WTC11 (cell line): ENCODE measurements around the gene RANBP3. TPM values are rescaled to one million over a fixed set of nuclear protein-coding genes. Genes with fewer than 3 reads are reported as not detected.

Experiments used
- ATAC-seq: fragments of 200-7000 bp; cut with Tn5 transposase; 2 replicates; pipeline ENCODE4 v1.10.0; 2021; ENCODE audit warnings: mild to moderate bottlenecking, moderate library complexity
- CTCF ChIA-PET: fragments of 300-600 bp; sonication (Branson Sonifier 250); formaldehyde crosslinking; loops from one replicate; lab custom pipeline; 2021; ENCODE audit warnings: antibody characterized with exemption; lab: Charles Lee
- POLR2A ChIA-PET: fragments of 350-600 bp; sonication (Branson Sonifier 250); formaldehyde crosslinking; loops from one replicate; lab custom pipeline; 2021; ENCODE audit warnings: antibody characterized with exemption; lab: Charles Lee
- DNase-seq: peaks from one replicate; pipeline ENCODE4 v3.0.0; 2021; ENCODE audit warnings: low spot score
- H3K27ac Mint-ChIP-seq: 2 replicates; pipeline ENCODE4 v1.8.0; 2021; ENCODE audit warnings: mixed read lengths
- H3K27me3 Mint-ChIP-seq: 2 replicates; pipeline ENCODE4 v1.8.0; 2021; ENCODE audit warnings: low read depth, mild to moderate bottlenecking, moderate library complexity, mixed read lengths
- H3K36me3 Mint-ChIP-seq: 2 replicates; pipeline ENCODE4 v1.8.0; 2021; ENCODE audit warnings: mixed read lengths
- H3K4me1 Mint-ChIP-seq: 2 replicates; pipeline ENCODE4 v1.8.0; 2022; ENCODE audit warnings: mixed read lengths
- H3K4me3 Mint-ChIP-seq: 2 replicates; pipeline ENCODE4 v1.8.0; 2021; ENCODE audit warnings: mild to moderate bottlenecking, moderate library complexity, mixed read lengths
- H3K9me3 Mint-ChIP-seq: 2 replicates; pipeline ENCODE4 v1.8.0; 2021; ENCODE audit warnings: mixed read lengths
- CBFB ChIP-seq: sonication (generic); formaldehyde crosslinking; IDR thresholded peaks from 2 replicates; pipeline ENCODE4 v1.8.1; 2022; ENCODE audit warnings: mild to moderate bottlenecking, low read depth, missing genetic modification reagents
- CREM ChIP-seq: sonication (generic); formaldehyde crosslinking; IDR thresholded peaks from 2 replicates; pipeline ENCODE4 v1.8.1; 2022; ENCODE audit warnings: mild to moderate bottlenecking, missing genetic modification reagents, moderate library complexity
- ELF4 ChIP-seq: sonication (generic); formaldehyde crosslinking; IDR thresholded peaks from 2 replicates; pipeline ENCODE4 v1.8.1; 2022; ENCODE audit warnings: low read depth, mild to moderate bottlenecking, moderate library complexity, missing genetic modification reagents
- ESRRA ChIP-seq: sonication (generic); formaldehyde crosslinking; IDR thresholded peaks from 2 replicates; pipeline ENCODE4 v1.8.1; 2022; ENCODE audit warnings: mild to moderate bottlenecking, missing genetic modification reagents, borderline replicate concordance
- ETV6 ChIP-seq: sonication (generic); formaldehyde crosslinking; IDR thresholded peaks from 2 replicates; pipeline ENCODE4 v1.8.1; 2022; ENCODE audit warnings: mild to moderate bottlenecking, missing genetic modification reagents
- FOXK1 ChIP-seq: sonication (generic); formaldehyde crosslinking; IDR thresholded peaks from 2 replicates; pipeline ENCODE4 v1.8.0; 2022; ENCODE audit warnings: mild to moderate bottlenecking, moderate library complexity, missing genetic modification reagents
- FOXP1 ChIP-seq: sonication (generic); formaldehyde crosslinking; IDR thresholded peaks from 2 replicates; pipeline ENCODE4 v1.8.0; 2022; ENCODE audit warnings: missing genetic modification reagents, mild to moderate bottlenecking, moderate library complexity, borderline replicate concordance
- NR2C2 ChIP-seq: sonication (generic); formaldehyde crosslinking; IDR thresholded peaks from 2 replicates; pipeline ENCODE4 v1.8.0; 2022; ENCODE audit warnings: mild to moderate bottlenecking, missing genetic modification reagents
- RELA ChIP-seq: sonication (generic); formaldehyde crosslinking; IDR thresholded peaks from 2 replicates; pipeline ENCODE4 v1.8.1; 2022; ENCODE audit warnings: missing genetic modification reagents, mild to moderate bottlenecking, borderline replicate concordance
- SMAD4 ChIP-seq: sonication (generic); formaldehyde crosslinking; IDR thresholded peaks from 2 replicates; pipeline ENCODE4 v1.8.0; 2022; ENCODE audit warnings: mild to moderate bottlenecking, missing genetic modification reagents
- SP1 ChIP-seq: sonication (generic); formaldehyde crosslinking; conservative IDR thresholded peaks from 2 replicates; pipeline ENCODE4 v1.8.1; 2022; ENCODE audit warnings: missing genetic modification reagents
- TCF7 ChIP-seq: sonication (generic); formaldehyde crosslinking; IDR thresholded peaks from 2 replicates; pipeline ENCODE4 v1.8.0; 2022; ENCODE audit warnings: mild to moderate bottlenecking, low read depth, missing genetic modification reagents, moderate library complexity
- TEAD1 ChIP-seq: sonication (generic); formaldehyde crosslinking; IDR thresholded peaks from 2 replicates; pipeline ENCODE4 v1.8.0; 2022; ENCODE audit warnings: mild to moderate bottlenecking, missing genetic modification reagents
- ZNF396 ChIP-seq: fragments of 250-450 bp; sonication (Bioruptor Pico); IDR thresholded peaks from 2 replicates; pipeline ENCODE4 v1.8.0; 2021; ENCODE audit warnings: mild to moderate bottlenecking, moderate library complexity, borderline replicate concordance
- ZNF671 ChIP-seq: fragments of 250-450 bp; sonication (Bioruptor Pico); IDR thresholded peaks from 2 replicates; pipeline ENCODE4 v1.8.0; 2021; ENCODE audit warnings: mild to moderate bottlenecking
- total RNA-seq: library from RNA; stranded (reverse); gene quantifications from 3 replicates; pipeline ENCODE4 v1.2.3, GENCODE V29; 2021
- TF ChIP-seq, protein P1 (sequence below): sonication (generic); formaldehyde crosslinking; IDR thresholded peaks from 2 replicates; pipeline ENCODE4 v1.8.0; 2022; ENCODE audit warnings: mild to moderate bottlenecking, missing genetic modification reagents
- TF ChIP-seq, protein P2 (sequence below): fragments of 250-450 bp; sonication (Bioruptor Pico); IDR thresholded peaks from 2 replicates; pipeline ENCODE4 v1.9.0; 2021; ENCODE audit warnings: mild to moderate bottlenecking, borderline replicate concordance
- TF ChIP-seq, protein P3 (sequence below): sonication (generic); formaldehyde crosslinking; IDR thresholded peaks from 2 replicates; pipeline ENCODE4 v1.8.1; 2023; ENCODE audit warnings: mild to moderate bottlenecking, missing genetic modification reagents, borderline replicate concordance
- TF ChIP-seq, protein P4 (sequence below): sonication (generic); formaldehyde crosslinking; IDR thresholded peaks from 2 replicates; pipeline ENCODE4 v1.8.1; 2023; ENCODE audit warnings: mild to moderate bottlenecking, missing genetic modification reagents, moderate library complexity
- TF ChIP-seq, protein P5 (sequence below): sonication (generic); formaldehyde crosslinking; IDR thresholded peaks from 2 replicates; pipeline ENCODE4 v1.8.1; 2022; ENCODE audit warnings: mild to moderate bottlenecking, moderate library complexity, missing genetic modification reagents
- TF ChIP-seq, protein P6 (sequence below): sonication (generic); formaldehyde crosslinking; IDR thresholded peaks from 2 replicates; pipeline ENCODE4 v1.8.1; 2022; ENCODE audit warnings: low read depth, mild to moderate bottlenecking, moderate library complexity, missing genetic modification reagents, borderline replicate concordance
- TF ChIP-seq, protein P7 (sequence below): sonication (generic); formaldehyde crosslinking; IDR thresholded peaks from 2 replicates; pipeline ENCODE4 v1.8.1; 2022; ENCODE audit warnings: mild to moderate bottlenecking, missing genetic modification reagents, moderate library complexity, borderline replicate concordance

RANBP3 gene
- total RNA-seq, 1 experiment from 2014 or later = 76.3 TPM

DNA sequence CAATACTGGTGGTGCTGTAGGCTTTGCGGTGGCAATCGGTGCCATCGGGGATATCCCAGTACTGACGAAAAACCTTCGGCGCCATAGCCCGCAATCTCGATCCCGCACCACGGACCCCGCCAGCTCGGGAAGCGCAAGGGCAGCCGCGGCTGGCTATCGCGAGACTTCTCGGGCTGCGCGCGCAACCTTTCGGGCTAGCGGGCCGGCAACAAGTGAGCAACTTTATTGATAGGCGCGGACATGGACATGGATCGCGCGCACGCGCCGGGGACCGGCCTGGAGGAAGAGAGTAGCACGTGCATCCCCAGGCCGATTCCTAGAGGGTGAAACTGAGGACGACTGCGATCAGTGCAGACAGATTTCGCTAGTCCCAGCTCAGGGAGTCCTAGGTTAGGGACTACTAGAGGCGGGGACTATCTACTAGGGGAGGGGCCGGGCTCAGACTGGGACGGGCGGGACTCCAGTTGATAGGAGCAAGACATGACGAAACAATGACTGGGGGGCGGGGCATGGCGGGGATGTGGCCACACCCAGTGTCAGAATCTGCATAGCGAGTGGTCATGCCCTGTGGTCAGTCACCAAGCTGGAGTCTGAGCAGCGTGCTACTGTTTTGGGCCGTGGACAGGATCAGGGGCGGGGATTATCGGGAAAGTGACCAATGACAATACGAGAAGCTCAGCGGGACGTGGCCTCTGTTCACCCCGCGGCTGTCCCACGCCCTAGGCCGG, 74.2 kb downstream of the RANBP3 start, which contains the start of gene NDUFA11:
Gene NDUFA11, minus strand, starts transcription at position 167 of the 728 bp plus-strand sequence. Its CDS starts 82 bp downstream, at position 85.
- ATAC-seq = peak; percentile 62
- peak; percentile 98 for DNase-seq
- Mint-ChIP-seq H3K27ac (peak within 1 kb of the TSS; percentile 99), H3K4me1 (peaks cover 4% of the 10 kb centered on the region), H3K9me3 (no peaks in the 10 kb centered on the region), H3K36me3 (peaks cover 11% of the 10 kb centered on the region), H3K4me3 (peak within 1 kb of the TSS; percentile 93), H3K27me3 (no peaks in the 10 kb centered on the region)
- POLR2A ChIA-PET = interaction anchor here (0.7 to 2.6 kb wide), 7 partner anchors 10 to 1166 kb away, joined by 3 to 18 read pairs (median 4); partner anchors contain the start of gene ZNF557
- CTCF ChIA-PET = interaction anchor here (0.5 to 5.3 kb wide), 18 partner anchors 13 to 315 kb away, joined by 3 to 83 read pairs (median 4); partner anchors contain the start of genes CATSPERD, DUS3L, LONP1 and NRTN
- TF ChIP-seq SMAD4 (CRISPR knock-in tag) (no peak), FOXP1 (CRISPR knock-in tag) (no peak), TEAD1 (peak; percentile 85), ETV6 (CRISPR knock-in tag) (peak; percentile 62; the same call in 1 of the 2 replicates), ZNF671 (CRISPR knock-in tag) (no peak), ESRRA (CRISPR knock-in tag) (no peak), CBFB (CRISPR knock-in tag) (no peak; the same call in 1 of the 2 replicates), NR2C2 (CRISPR knock-in tag) (no peak), ZNF396 (CRISPR knock-in tag) (no peak), CREM (CRISPR knock-in tag) (peak; percentile 29; the same call in 1 of the 2 replicates), SP1 (peak; percentile 91), FOXK1 (CRISPR knock-in tag) (peak; percentile 83), ELF4 (CRISPR knock-in tag) (no peak), TCF7 (no peak), RELA (CRISPR knock-in tag) (0 out of 2 replicates have a peak, but pooled peaks have one; percentile 80)
- TF ChIP-seq, protein P1, sequence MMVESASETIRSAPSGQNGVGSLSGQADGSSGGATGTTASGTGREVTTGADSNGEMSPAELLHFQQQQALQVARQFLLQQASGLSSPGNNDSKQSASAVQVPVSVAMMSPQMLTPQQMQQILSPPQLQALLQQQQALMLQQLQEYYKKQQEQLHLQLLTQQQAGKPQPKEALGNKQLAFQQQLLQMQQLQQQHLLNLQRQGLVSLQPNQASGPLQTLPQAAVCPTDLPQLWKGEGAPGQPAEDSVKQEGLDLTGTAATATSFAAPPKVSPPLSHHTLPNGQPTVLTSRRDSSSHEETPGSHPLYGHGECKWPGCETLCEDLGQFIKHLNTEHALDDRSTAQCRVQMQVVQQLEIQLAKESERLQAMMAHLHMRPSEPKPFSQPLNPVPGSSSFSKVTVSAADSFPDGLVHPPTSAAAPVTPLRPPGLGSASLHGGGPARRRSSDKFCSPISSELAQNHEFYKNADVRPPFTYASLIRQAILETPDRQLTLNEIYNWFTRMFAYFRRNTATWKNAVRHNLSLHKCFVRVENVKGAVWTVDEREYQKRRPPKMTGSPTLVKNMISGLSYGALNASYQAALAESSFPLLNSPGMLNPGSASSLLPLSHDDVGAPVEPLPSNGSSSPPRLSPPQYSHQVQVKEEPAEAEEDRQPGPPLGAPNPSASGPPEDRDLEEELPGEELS (CRISPR knock-in tag) = no peak; the same call in 1 of the 2 replicates
- TF ChIP-seq, protein P2, sequence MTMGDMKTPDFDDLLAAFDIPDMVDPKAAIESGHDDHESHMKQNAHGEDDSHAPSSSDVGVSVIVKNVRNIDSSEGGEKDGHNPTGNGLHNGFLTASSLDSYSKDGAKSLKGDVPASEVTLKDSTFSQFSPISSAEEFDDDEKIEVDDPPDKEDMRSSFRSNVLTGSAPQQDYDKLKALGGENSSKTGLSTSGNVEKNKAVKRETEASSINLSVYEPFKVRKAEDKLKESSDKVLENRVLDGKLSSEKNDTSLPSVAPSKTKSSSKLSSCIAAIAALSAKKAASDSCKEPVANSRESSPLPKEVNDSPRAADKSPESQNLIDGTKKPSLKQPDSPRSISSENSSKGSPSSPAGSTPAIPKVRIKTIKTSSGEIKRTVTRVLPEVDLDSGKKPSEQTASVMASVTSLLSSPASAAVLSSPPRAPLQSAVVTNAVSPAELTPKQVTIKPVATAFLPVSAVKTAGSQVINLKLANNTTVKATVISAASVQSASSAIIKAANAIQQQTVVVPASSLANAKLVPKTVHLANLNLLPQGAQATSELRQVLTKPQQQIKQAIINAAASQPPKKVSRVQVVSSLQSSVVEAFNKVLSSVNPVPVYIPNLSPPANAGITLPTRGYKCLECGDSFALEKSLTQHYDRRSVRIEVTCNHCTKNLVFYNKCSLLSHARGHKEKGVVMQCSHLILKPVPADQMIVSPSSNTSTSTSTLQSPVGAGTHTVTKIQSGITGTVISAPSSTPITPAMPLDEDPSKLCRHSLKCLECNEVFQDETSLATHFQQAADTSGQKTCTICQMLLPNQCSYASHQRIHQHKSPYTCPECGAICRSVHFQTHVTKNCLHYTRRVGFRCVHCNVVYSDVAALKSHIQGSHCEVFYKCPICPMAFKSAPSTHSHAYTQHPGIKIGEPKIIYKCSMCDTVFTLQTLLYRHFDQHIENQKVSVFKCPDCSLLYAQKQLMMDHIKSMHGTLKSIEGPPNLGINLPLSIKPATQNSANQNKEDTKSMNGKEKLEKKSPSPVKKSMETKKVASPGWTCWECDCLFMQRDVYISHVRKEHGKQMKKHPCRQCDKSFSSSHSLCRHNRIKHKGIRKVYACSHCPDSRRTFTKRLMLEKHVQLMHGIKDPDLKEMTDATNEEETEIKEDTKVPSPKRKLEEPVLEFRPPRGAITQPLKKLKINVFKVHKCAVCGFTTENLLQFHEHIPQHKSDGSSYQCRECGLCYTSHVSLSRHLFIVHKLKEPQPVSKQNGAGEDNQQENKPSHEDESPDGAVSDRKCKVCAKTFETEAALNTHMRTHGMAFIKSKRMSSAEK (CRISPR knock-in tag) = no peak
- TF ChIP-seq, protein P3, sequence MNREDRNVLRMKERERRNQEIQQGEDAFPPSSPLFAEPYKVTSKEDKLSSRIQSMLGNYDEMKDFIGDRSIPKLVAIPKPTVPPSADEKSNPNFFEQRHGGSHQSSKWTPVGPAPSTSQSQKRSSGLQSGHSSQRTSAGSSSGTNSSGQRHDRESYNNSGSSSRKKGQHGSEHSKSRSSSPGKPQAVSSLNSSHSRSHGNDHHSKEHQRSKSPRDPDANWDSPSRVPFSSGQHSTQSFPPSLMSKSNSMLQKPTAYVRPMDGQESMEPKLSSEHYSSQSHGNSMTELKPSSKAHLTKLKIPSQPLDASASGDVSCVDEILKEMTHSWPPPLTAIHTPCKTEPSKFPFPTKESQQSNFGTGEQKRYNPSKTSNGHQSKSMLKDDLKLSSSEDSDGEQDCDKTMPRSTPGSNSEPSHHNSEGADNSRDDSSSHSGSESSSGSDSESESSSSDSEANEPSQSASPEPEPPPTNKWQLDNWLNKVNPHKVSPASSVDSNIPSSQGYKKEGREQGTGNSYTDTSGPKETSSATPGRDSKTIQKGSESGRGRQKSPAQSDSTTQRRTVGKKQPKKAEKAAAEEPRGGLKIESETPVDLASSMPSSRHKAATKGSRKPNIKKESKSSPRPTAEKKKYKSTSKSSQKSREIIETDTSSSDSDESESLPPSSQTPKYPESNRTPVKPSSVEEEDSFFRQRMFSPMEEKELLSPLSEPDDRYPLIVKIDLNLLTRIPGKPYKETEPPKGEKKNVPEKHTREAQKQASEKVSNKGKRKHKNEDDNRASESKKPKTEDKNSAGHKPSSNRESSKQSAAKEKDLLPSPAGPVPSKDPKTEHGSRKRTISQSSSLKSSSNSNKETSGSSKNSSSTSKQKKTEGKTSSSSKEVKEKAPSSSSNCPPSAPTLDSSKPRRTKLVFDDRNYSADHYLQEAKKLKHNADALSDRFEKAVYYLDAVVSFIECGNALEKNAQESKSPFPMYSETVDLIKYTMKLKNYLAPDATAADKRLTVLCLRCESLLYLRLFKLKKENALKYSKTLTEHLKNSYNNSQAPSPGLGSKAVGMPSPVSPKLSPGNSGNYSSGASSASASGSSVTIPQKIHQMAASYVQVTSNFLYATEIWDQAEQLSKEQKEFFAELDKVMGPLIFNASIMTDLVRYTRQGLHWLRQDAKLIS (CRISPR knock-in tag) = no peak
- TF ChIP-seq, protein P4, sequence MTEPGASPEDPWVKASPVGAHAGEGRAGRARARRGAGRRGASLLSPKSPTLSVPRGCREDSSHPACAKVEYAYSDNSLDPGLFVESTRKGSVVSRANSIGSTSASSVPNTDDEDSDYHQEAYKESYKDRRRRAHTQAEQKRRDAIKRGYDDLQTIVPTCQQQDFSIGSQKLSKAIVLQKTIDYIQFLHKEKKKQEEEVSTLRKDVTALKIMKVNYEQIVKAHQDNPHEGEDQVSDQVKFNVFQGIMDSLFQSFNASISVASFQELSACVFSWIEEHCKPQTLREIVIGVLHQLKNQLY (CRISPR knock-in tag) = no peak
- TF ChIP-seq, protein P5, sequence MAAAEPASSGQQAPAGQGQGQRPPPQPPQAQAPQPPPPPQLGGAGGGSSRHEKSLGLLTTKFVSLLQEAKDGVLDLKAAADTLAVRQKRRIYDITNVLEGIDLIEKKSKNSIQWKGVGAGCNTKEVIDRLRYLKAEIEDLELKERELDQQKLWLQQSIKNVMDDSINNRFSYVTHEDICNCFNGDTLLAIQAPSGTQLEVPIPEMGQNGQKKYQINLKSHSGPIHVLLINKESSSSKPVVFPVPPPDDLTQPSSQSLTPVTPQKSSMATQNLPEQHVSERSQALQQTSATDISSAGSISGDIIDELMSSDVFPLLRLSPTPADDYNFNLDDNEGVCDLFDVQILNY (CRISPR knock-in tag) = peak; percentile 89
- TF ChIP-seq, protein P6, sequence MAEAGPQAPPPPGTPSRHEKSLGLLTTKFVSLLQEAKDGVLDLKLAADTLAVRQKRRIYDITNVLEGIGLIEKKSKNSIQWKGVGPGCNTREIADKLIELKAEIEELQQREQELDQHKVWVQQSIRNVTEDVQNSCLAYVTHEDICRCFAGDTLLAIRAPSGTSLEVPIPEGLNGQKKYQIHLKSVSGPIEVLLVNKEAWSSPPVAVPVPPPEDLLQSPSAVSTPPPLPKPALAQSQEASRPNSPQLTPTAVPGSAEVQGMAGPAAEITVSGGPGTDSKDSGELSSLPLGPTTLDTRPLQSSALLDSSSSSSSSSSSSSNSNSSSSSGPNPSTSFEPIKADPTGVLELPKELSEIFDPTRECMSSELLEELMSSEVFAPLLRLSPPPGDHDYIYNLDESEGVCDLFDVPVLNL (CRISPR knock-in tag) = no peak
- TF ChIP-seq, protein P7, sequence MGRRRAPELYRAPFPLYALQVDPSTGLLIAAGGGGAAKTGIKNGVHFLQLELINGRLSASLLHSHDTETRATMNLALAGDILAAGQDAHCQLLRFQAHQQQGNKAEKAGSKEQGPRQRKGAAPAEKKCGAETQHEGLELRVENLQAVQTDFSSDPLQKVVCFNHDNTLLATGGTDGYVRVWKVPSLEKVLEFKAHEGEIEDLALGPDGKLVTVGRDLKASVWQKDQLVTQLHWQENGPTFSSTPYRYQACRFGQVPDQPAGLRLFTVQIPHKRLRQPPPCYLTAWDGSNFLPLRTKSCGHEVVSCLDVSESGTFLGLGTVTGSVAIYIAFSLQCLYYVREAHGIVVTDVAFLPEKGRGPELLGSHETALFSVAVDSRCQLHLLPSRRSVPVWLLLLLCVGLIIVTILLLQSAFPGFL (CRISPR knock-in tag) = no peak
